Skeletal muscle cell (primary cell): ENCODE data around the gene GATAD2A.
"Not testable (repeated sequence)": the region's sequence is repeated elsewhere in the genome, so short reads cannot be mapped to it uniquely, and the experiment has no call there.

Experiments
- DNase-seq: peaks from one replicate; pipeline ENCODE4 v3.0.0-alpha.2; 2010; ENCODE audit warnings: low read depth
- H3K4me3 ChIP-seq: 2 replicates; pipeline ENCODE4 v1.5.1; 2011; ENCODE audit warnings: low read depth, mild to moderate bottlenecking, control low read depth, low read length, moderate library complexity

GATAD2A gene

GRCh38 chr19:19439176-19439482 lies 33.7 kb downstream of the GATAD2A start:
- no peak overlapping the region for H3K4me3 ChIP-seq
- no peak for DNase-seq

- H3K4me3 ChIP-seq, result no peak overlapping the region
- DNase-seq, result no peak
These were observed 37.8 kb downstream of the GATAD2A start for GRCh38 chr19:19443283-19443682.

GRCh38 chr19:19443902-19444680 lies 38.6 kb downstream of the GATAD2A start:
- no peak overlapping the region for H3K4me3 ChIP-seq
- DNase-seq, result no peak

- no peak for DNase-seq
- H3K4me3 ChIP-seq, result no peak overlapping the region
These were observed 39.2 kb downstream of the GATAD2A start for GRCh38 chr19:19444681-19445155.

GRCh38 chr19:19445288-19445687 lies 39.8 kb downstream of the GATAD2A start:
- DNase-seq, result no peak
- no peak overlapping the region for H3K4me3 ChIP-seq

GRCh38 chr19:19445911-19446361 lies 40.5 kb downstream of the GATAD2A start:
- no peak for DNase-seq
- no peak overlapping the region for H3K4me3 ChIP-seq

GRCh38 chr19:19446655-19447437 lies 41.4 kb downstream of the GATAD2A start:
- no peak overlapping the region for H3K4me3 ChIP-seq
- no peak for DNase-seq

GRCh38 chr19:19447536-19448237 lies 42.2 kb downstream of the GATAD2A start:
- no peak for DNase-seq
- H3K4me3 ChIP-seq, result no peak overlapping the region

- H3K4me3 ChIP-seq, result no peak overlapping the region
- no peak for DNase-seq
These were observed 42.7 kb downstream of the GATAD2A start for GRCh38 chr19:19448238-19448544.

GRCh38 chr19:19451429-19452242 lies 46.2 kb downstream of the GATAD2A start:
- no peak overlapping the region for H3K4me3 ChIP-seq
- DNase-seq, result no peak

- no peak for DNase-seq
- no peak overlapping the region for H3K4me3 ChIP-seq
These were observed 47.0 kb downstream of the GATAD2A start for GRCh38 chr19:19452243-19453124.

GRCh38 chr19:19453125-19453454 lies 47.6 kb downstream of the GATAD2A start:
- no peak overlapping the region for H3K4me3 ChIP-seq
- DNase-seq, result no peak

- not testable (repeated sequence) for H3K4me3 ChIP-seq, DNase-seq
These were observed 49.9 kb downstream of the GATAD2A start for GRCh38 chr19:19455166-19455919.

- no peak for DNase-seq
- H3K4me3 ChIP-seq, result no peak overlapping the region
These were observed 52.2 kb downstream of the GATAD2A start for GRCh38 chr19:19457671-19458070.

GRCh38 chr19:19458110-19458816 lies 52.8 kb downstream of the GATAD2A start:
- H3K4me3 ChIP-seq, result no peak overlapping the region
- no peak for DNase-seq

GRCh38 chr19:19459073-19459472 lies 53.6 kb downstream of the GATAD2A start:
- no peak for DNase-seq
- H3K4me3 ChIP-seq, result no peak overlapping the region

GRCh38 chr19:19459707-19460251 lies 54.3 kb downstream of the GATAD2A start:
- no peak overlapping the region for H3K4me3 ChIP-seq
- peak; percentile 39 for DNase-seq
